Esophagus muscularis mucosa (tissue), 4 donors: Measurements from ENCODE around the gene GRK2. TPM values are rescaled to one million over a fixed set of nuclear protein-coding genes. Genes with fewer than 3 reads are reported as not detected.
A peak's percentile ranks its signal among the peaks of the same experiment; 100 is the strongest.

Experiments used
- DNase-seq: peaks from one replicate; pipeline ENCODE4 v3.0.0-alpha.2; 2017; ENCODE audit errors: extremely low spot score
- H3K27ac ChIP-seq, 4 donors: fragments of 200-600 bp; sonication (generic); replicated peaks in 1 of 4; 1 replicate in 3 of 4; 2 replicates in 1 of 4; pipeline ENCODE4 v1.5.1; 2016 to 2019; ENCODE audit warnings: mild to moderate bottlenecking in 1 of 4
- H3K27me3 ChIP-seq, 4 donors: fragments of 200-600 bp; sonication (generic); one replicate each; pipeline versions ENCODE4 v1.5.1 to v1.6.0; 2016 to 2019
- H3K36me3 ChIP-seq, 4 donors: fragments of 200-600 bp; sonication (generic); one replicate each; pipeline ENCODE4 v1.5.1; 2016 to 2019
- H3K4me1 ChIP-seq, 4 donors: fragments of 200-600 bp; sonication (generic); one replicate each; pipeline ENCODE4 v1.5.1; 2016 to 2019
- H3K4me3 ChIP-seq, 4 donors: fragments of 200-600 bp; sonication (generic); 1 replicate in 2 of 4; 2 replicates in 2 of 4; pipeline ENCODE4 v1.5.1; 2016 to 2019; ENCODE audit warnings: mild to moderate bottlenecking in 4 of 4, moderate library complexity in 1 of 4
- H3K9me3 ChIP-seq, 4 donors: fragments of 200-600 bp; sonication (generic); 1 replicate in 3 of 4; 2 replicates in 1 of 4; pipeline ENCODE4 v1.5.1; 2016 to 2019
- CTCF ChIP-seq, 3 experiments: fragments of 200-600 bp in 2 of 3; fragments of 450-650 bp in 1 of 3; sonication (generic) in 2 of 3; IDR thresholded peaks; one replicate each; pipeline ENCODE4 v1.5.1; 2017 to 2019; ENCODE audit warnings: antibody characterized with exemption in 3 of 3, mild to moderate bottlenecking in 2 of 3, moderate library complexity in 1 of 3
- EP300 ChIP-seq: sonication (generic); formaldehyde crosslinking; IDR thresholded peaks from one replicate; pipeline ENCODE4 v1.6.1; 2017; ENCODE audit warnings: antibody characterized with exemption
- POLR2A ChIP-seq: fragments of 450-650 bp; IDR thresholded peaks from one replicate; pipeline ENCODE4 v1.6.1; 2017; ENCODE audit warnings: antibody characterized with exemption, moderate library complexity, mild to moderate bottlenecking, low read depth
- POLR2AphosphoS5 ChIP-seq, 2 donors: sonication (generic); formaldehyde crosslinking; IDR thresholded peaks; one replicate each; pipeline ENCODE4 v1.6.1; 2017; ENCODE audit warnings: antibody characterized with exemption in 2 of 2
- WGBS: methylation state at CpG from one replicate; pipeline ENCODE4 v1.1.5; 2018; 5-methylcytosine and 5-hydroxymethylcytosine counted together
- intact Hi-C: fragments of 100-400 bp; cut with DNase I; formaldehyde crosslinking; loops from one replicate; pipeline ENCODE4 v1.15.1; 2023
- total RNA-seq, 4 donors: library from RNA; depleted of rRNA; stranded (reverse); fragments of >200 nt; gene quantifications; one replicate each; pipeline versions ENCODE4 v1.1.0 to v1.2.1, GENCODE V29; 2016

The GRK2 gene
- 10 to 100 TPM; 46.9 to 68.8 (median 59.5) TPM for total RNA-seq

- Histone ChIP-seq H3K36me3 (peaks cover 0 to 8% (median 3%) of the 10 kb centered on the region in 4 donors), H3K4me3 (peak within 1 kb of the TSS; percentile 78 to 99 (median 98)), H3K9me3 (no peaks in the 10 kb centered on the region), H3K27me3 (no peaks in the 10 kb centered on the region), H3K27ac (peak within 1 kb of the TSS; percentile 87 to 89 (median 88)), H3K4me1 (peaks cover 66 to 83% (median 72%) of the 10 kb centered on the region in 4 donors)
- intact Hi-C loops, result loop anchor here (1.0 kb wide), 1 partner anchor 51 kb away; no protein-coding TSS in a partner anchor
- TF ChIP-seq POLR2AphosphoS5 (IDR thresholded peaks at IDR 0.05), result no peak
- no peak for TF ChIP-seq CTCF (IDR thresholded peaks at IDR 0.05)
- no peak for TF ChIP-seq POLR2A
- no peak for TF ChIP-seq EP300
- DNase-seq, result no peak
- WGBS, result 1% methylated on average over 29 of the region's 103 CpGs
Observed at GRCh38 chr11:67266449-67267187, at the start of gene GRK2. GRK2 (plus strand) TSS chr11:67266473; CDS start chr11:67266700, 227 bp downstream.

GRCh38 chr11:67227726-67228125 lies 38.5 kb upstream of the GRK2 start:
- no peaks in the 10 kb centered on the region for H3K27me3 ChIP-seq
- no peaks in the 10 kb centered on the region for H3K9me3 ChIP-seq
- no peak for DNase-seq
- no peak overlapping the region for H3K4me3 ChIP-seq
- 90% methylated on average over 8 of the region's 8 CpGs for WGBS
- TF ChIP-seq EP300 (no peak), POLR2A (no peak), POLR2AphosphoS5 (IDR thresholded peaks at IDR 0.05) (no peak), CTCF (IDR thresholded peaks at IDR 0.05) (no peak)
- no peaks in the 10 kb centered on the region for H3K4me1 ChIP-seq
- H3K27ac ChIP-seq, result no peak overlapping the region
- H3K36me3 ChIP-seq, result peaks cover 49 to 96% (median 80%) of the 10 kb centered on the region in 4 donors
- intact Hi-C loops, result no loop called here

- no peaks in the 10 kb centered on the region for H3K27me3 ChIP-seq
- no peaks in the 10 kb centered on the region for H3K9me3 ChIP-seq
- 96% methylated on average over 3 of the region's 3 CpGs for WGBS
- DNase-seq, result no peak
- intact Hi-C loops, result no loop called here
- H3K4me1 ChIP-seq, result no peaks in the 10 kb centered on the region
- no peak overlapping the region for H3K4me3 ChIP-seq
- TF ChIP-seq CTCF (IDR thresholded peaks at IDR 0.05), result no peak
- no peak for TF ChIP-seq POLR2A
- TF ChIP-seq EP300, result no peak
- no peak for TF ChIP-seq POLR2AphosphoS5 (IDR thresholded peaks at IDR 0.05)
- peaks cover 38 to 89% (median 71%) of the 10 kb centered on the region in 4 donors for H3K36me3 ChIP-seq
- no peak overlapping the region for H3K27ac ChIP-seq
Observed at GRCh38 chr11:67230406-67230805, 35.9 kb upstream of the GRK2 start.

GRCh38 chr11:67230886-67231285 lies 35.4 kb upstream of the GRK2 start:
- Histone ChIP-seq H3K27ac (no peak overlapping the region), H3K27me3 (no peaks in the 10 kb centered on the region), H3K9me3 (no peaks in the 10 kb centered on the region), H3K4me1 (no peaks in the 10 kb centered on the region), H3K4me3 (no peak overlapping the region), H3K36me3 (peaks cover 36 to 87% (median 67%) of the 10 kb centered on the region in 4 donors)
- DNase-seq, result no peak
- intact Hi-C loops, result no loop called here
- TF ChIP-seq POLR2AphosphoS5 (IDR thresholded peaks at IDR 0.05) (no peak), EP300 (no peak), CTCF (IDR thresholded peaks at IDR 0.05) (no peak), POLR2A (no peak)
- WGBS, result 95% methylated on average over 1 of the region's 1 CpG
